A673 (cell line): ENCODE results near the gene EXOC3.

Experiments used
- EZH2 ChIP-seq: fragments of 200-600 bp; sonication (generic); IDR thresholded peaks from 2 replicates; pipeline ENCODE4 v1.6.1; 2017; ENCODE audit warnings: borderline replicate concordance, low read depth, mild to moderate bottlenecking, mixed read lengths, antibody characterized with exemption, low read length; ENCODE audit not compliant: poor library complexity, severe bottlenecking
- TF ChIP-seq, protein P1 (sequence below): fragments of 300-800, 200-600 bp; sonication (generic); conservative IDR thresholded peaks from 2 replicates; pipeline ENCODE4 v1.5.1; 2017; ENCODE audit warnings: low read depth, mild to moderate bottlenecking, antibody characterized with exemption, low read length, moderate library complexity, mixed read lengths

DNA sequence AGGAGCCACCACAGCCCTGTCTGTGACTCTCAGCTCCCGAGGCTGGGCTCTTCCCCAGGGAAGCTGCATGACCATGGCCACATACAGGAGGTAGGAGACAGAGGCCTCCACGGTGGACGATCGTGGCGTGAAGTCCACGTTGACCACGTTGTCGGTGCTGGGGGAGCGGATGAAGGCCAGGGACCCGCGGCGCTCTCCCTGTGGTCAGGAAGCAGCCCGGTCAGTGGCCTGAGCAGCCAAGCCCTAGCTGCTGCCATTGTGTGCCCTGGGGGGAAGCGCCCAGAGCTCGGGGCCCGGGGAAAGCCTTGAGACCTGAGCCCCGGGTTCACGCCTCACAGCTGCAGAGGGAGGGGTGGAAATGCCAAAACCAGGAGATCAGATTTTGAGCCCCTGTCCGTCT is 34.3 kb downstream of the EXOC3 start:
- TF ChIP-seq, protein P1, sequence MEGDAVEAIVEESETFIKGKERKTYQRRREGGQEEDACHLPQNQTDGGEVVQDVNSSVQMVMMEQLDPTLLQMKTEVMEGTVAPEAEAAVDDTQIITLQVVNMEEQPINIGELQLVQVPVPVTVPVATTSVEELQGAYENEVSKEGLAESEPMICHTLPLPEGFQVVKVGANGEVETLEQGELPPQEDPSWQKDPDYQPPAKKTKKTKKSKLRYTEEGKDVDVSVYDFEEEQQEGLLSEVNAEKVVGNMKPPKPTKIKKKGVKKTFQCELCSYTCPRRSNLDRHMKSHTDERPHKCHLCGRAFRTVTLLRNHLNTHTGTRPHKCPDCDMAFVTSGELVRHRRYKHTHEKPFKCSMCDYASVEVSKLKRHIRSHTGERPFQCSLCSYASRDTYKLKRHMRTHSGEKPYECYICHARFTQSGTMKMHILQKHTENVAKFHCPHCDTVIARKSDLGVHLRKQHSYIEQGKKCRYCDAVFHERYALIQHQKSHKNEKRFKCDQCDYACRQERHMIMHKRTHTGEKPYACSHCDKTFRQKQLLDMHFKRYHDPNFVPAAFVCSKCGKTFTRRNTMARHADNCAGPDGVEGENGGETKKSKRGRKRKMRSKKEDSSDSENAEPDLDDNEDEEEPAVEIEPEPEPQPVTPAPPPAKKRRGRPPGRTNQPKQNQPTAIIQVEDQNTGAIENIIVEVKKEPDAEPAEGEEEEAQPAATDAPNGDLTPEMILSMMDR: no peak
- no peak for TF ChIP-seq EZH2
